SK-N-SH treated with all-trans-retinoic acid at 6 μM for 48 hours (cell line): ENCODE results near the gene SLC35G2.

Experiments used
- ATAC-seq: fragments of 200-7000 bp; cut with Tn5 transposase; 3 replicates; pipeline ENCODE4 v1.9.1; 2020; ENCODE audit warnings: mild to moderate bottlenecking, moderate library complexity
- ARNTL ChIP-seq: fragments of 450-650 bp; formaldehyde crosslinking; IDR thresholded peaks from 2 replicates; pipeline ENCODE4 v1.5.0; 2020; ENCODE audit warnings: low read depth, mild to moderate bottlenecking, moderate library complexity, borderline replicate concordance
- BACH2 ChIP-seq: fragments of 250-450 bp; sonication (Bioruptor Pico); IDR thresholded peaks from 2 replicates; pipeline ENCODE4 v1.9.0; 2021; ENCODE audit warnings: mild to moderate bottlenecking, borderline replicate concordance
- CREB5 ChIP-seq: fragments of 250-450 bp; sonication (Bioruptor Pico); IDR thresholded peaks from 2 replicates; pipeline ENCODE4 v1.5.1; 2020; ENCODE audit warnings: low read depth, mild to moderate bottlenecking, moderate library complexity
- CSDC2 ChIP-seq: fragments of 250-450 bp; sonication (Bioruptor Pico); IDR thresholded peaks from 2 replicates; pipeline ENCODE4 v1.5.0; 2020; ENCODE audit warnings: mild to moderate bottlenecking, moderate library complexity
- CSRNP3 ChIP-seq: fragments of 250-450 bp; sonication (Bioruptor Pico); IDR thresholded peaks from 2 replicates; pipeline ENCODE4 v1.5.1; 2021; ENCODE audit warnings: mild to moderate bottlenecking, moderate library complexity
- ESRRG ChIP-seq: fragments of 250-450 bp; sonication (Bioruptor Pico); IDR thresholded peaks from 2 replicates; pipeline ENCODE4 v1.6.1; 2021; ENCODE audit warnings: mild to moderate bottlenecking
- GLIS3 ChIP-seq: fragments of 250-450 bp; sonication (Bioruptor Pico); IDR thresholded peaks from 2 replicates; pipeline ENCODE4 v1.5.0; 2020; ENCODE audit warnings: mild to moderate bottlenecking, moderate library complexity
- ISL1 ChIP-seq: fragments of 250-450 bp; sonication (Bioruptor Pico); IDR thresholded peaks from 2 replicates; pipeline ENCODE4 v2.1.2; 2022; ENCODE audit warnings: mild to moderate bottlenecking, moderate library complexity
- PATZ1 ChIP-seq: fragments of 250-450 bp; sonication (Bioruptor Pico); IDR thresholded peaks from 2 replicates; pipeline ENCODE4 v1.8.0; 2020; ENCODE audit warnings: mild to moderate bottlenecking, moderate library complexity, borderline replicate concordance
- POU6F1 ChIP-seq: fragments of 250-450 bp; sonication (Bioruptor Pico); IDR thresholded peaks from 2 replicates; pipeline ENCODE4 v1.8.0; 2021; ENCODE audit warnings: low read depth, mild to moderate bottlenecking, moderate library complexity, borderline replicate concordance
- PPARA ChIP-seq: fragments of 250-450 bp; sonication (Bioruptor Pico); IDR thresholded peaks from 2 replicates; pipeline ENCODE4 v1.5.0; 2020; ENCODE audit warnings: mild to moderate bottlenecking, borderline replicate concordance
- SNAI2 ChIP-seq: fragments of 250-450 bp; sonication (Bioruptor Pico); IDR thresholded peaks from 2 replicates; pipeline ENCODE4 v1.5.0; 2020; ENCODE audit warnings: mild to moderate bottlenecking, moderate library complexity
- TOX ChIP-seq: fragments of 250-450 bp; sonication (Bioruptor Pico); IDR thresholded peaks from 2 replicates; pipeline ENCODE4 v1.8.0; 2021; ENCODE audit warnings: mild to moderate bottlenecking, moderate library complexity, borderline replicate concordance
- TSHZ2 ChIP-seq: fragments of 250-450 bp; sonication (Bioruptor Pico); IDR thresholded peaks from 2 replicates; pipeline ENCODE4 v1.5.0; 2020; ENCODE audit warnings: mild to moderate bottlenecking, moderate library complexity
- ZC3H10 ChIP-seq: fragments of 250-450 bp; sonication (Bioruptor Pico); IDR thresholded peaks from 2 replicates; pipeline ENCODE4 v1.5.1; 2021; ENCODE audit warnings: mild to moderate bottlenecking, moderate library complexity
- ZFP3 ChIP-seq: fragments of 250-450 bp; sonication (Bioruptor Pico); IDR thresholded peaks from 2 replicates; pipeline ENCODE4 v1.5.0; 2020; ENCODE audit warnings: mild to moderate bottlenecking, moderate library complexity
- ZFP30 ChIP-seq: fragments of 450-650 bp; formaldehyde crosslinking; IDR thresholded peaks from 2 replicates; pipeline ENCODE4 v1.5.0; 2022; ENCODE audit warnings: mild to moderate bottlenecking, moderate library complexity
- ZNF565 ChIP-seq: fragments of 450-650 bp; formaldehyde crosslinking; conservative IDR thresholded peaks from 2 replicates; pipeline ENCODE4 v1.5.0; 2020; ENCODE audit warnings: low read depth, mild to moderate bottlenecking, moderate library complexity
- ZNF70 ChIP-seq: fragments of 450-650 bp; formaldehyde crosslinking; IDR thresholded peaks from 2 replicates; pipeline ENCODE4 v1.5.0; 2020; ENCODE audit warnings: mild to moderate bottlenecking, moderate library complexity
- ZNF8 ChIP-seq: fragments of 450-650 bp; formaldehyde crosslinking; IDR thresholded peaks from 2 replicates; pipeline ENCODE4 v1.5.0; 2020; ENCODE audit warnings: mild to moderate bottlenecking, moderate library complexity

The SLC35G2 gene

GRCh38 chr3:136836511-136837156 lies 17.7 kb downstream of the SLC35G2 start:
- no peak for TF ChIP-seq ZFP3
- ATAC-seq = no peak

GRCh38 chr3:136838641-136839555 lies 20.0 kb downstream of the SLC35G2 start:
- ATAC-seq = peak; percentile 84
- TF ChIP-seq ISL1 (CRISPR knock-in tag) (peak; percentile 50; the same call in 1 of the 2 replicates), CSRNP3 (CRISPR knock-in tag) (no peak)
- TF ChIP-seq, all 23 proteins: peak for 1

- ATAC-seq = no peak; the same call in 2 of the 3 replicates
- TF ChIP-seq SNAI2 (CRISPR knock-in tag) = no peak
- TF ChIP-seq ZNF8 (CRISPR knock-in tag) = no peak
- no peak for TF ChIP-seq GLIS3
- TF ChIP-seq ZFP30 (CRISPR knock-in tag) = no peak
- TF ChIP-seq PATZ1 (CRISPR knock-in tag) = no peak
- no peak for TF ChIP-seq PPARA
- TF ChIP-seq ESRRG (CRISPR knock-in tag) = no peak
- TF ChIP-seq CSDC2 (CRISPR knock-in tag) = no peak
- TF ChIP-seq ISL1 (CRISPR knock-in tag) = no peak
- no peak for TF ChIP-seq ZFP3
- no peak for TF ChIP-seq POU6F1
- TF ChIP-seq CREB5 (CRISPR knock-in tag) = no peak
- no peak for TF ChIP-seq ZNF565 (CRISPR knock-in tag)
- no peak for TF ChIP-seq TSHZ2 (CRISPR knock-in tag)
- no peak for TF ChIP-seq TOX
Observed at GRCh38 chr3:136839556-136839931, 20.6 kb downstream of the SLC35G2 start.

- no peak for ATAC-seq
- TF ChIP-seq PATZ1 (CRISPR knock-in tag) (no peak), CSDC2 (CRISPR knock-in tag) (no peak), PPARA (no peak), ZFP3 (no peak), CREB5 (CRISPR knock-in tag) (no peak), ZFP30 (CRISPR knock-in tag) (no peak), ZNF70 (CRISPR knock-in tag) (no peak), POU6F1 (no peak), ZNF565 (CRISPR knock-in tag) (no peak), BACH2 (CRISPR knock-in tag) (no peak), ZC3H10 (CRISPR knock-in tag) (no peak), ARNTL (CRISPR knock-in tag) (no peak)
Observed at GRCh38 chr3:136840252-136840651, 21.3 kb downstream of the SLC35G2 start.
